ENCODE results near the gene PRDM10. TPM values are rescaled to one million over a fixed set of nuclear protein-coding genes. Genes with fewer than 3 reads are reported as not detected.
"Not testable (repeated sequence)": the region's sequence is repeated elsewhere in the genome, so short reads cannot be mapped to it uniquely, and the experiment has no call there.

The PRDM10 gene, protein sequence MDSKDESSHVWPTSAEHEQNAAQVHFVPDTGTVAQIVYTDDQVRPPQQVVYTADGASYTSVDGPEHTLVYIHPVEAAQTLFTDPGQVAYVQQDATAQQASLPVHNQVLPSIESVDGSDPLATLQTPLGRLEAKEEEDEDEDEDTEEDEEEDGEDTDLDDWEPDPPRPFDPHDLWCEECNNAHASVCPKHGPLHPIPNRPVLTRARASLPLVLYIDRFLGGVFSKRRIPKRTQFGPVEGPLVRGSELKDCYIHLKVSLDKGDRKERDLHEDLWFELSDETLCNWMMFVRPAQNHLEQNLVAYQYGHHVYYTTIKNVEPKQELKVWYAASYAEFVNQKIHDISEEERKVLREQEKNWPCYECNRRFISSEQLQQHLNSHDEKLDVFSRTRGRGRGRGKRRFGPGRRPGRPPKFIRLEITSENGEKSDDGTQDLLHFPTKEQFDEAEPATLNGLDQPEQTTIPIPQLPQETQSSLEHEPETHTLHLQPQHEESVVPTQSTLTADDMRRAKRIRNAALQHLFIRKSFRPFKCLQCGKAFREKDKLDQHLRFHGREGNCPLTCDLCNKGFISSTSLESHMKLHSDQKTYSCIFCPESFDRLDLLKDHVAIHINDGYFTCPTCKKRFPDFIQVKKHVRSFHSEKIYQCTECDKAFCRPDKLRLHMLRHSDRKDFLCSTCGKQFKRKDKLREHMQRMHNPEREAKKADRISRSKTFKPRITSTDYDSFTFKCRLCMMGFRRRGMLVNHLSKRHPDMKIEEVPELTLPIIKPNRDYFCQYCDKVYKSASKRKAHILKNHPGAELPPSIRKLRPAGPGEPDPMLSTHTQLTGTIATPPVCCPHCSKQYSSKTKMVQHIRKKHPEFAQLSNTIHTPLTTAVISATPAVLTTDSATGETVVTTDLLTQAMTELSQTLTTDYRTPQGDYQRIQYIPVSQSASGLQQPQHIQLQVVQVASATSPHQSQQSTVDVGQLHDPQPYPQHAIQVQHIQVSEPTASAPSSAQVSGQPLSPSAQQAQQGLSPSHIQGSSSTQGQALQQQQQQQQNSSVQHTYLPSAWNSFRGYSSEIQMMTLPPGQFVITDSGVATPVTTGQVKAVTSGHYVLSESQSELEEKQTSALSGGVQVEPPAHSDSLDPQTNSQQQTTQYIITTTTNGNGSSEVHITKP
- 10.0 TPM for total RNA-seq

GRCh38 chr11:130002352-130002845 is at the start of gene PRDM10:
Gene PRDM10 (minus strand): TSS chr11:130002835. CDS start chr11:129960964, 41,871 bp downstream.
- peak; percentile 80 for ATAC-seq

- ATAC-seq: no peak
Measured at GRCh38 chr11:130051082-130051481, 48.4 kb upstream of the PRDM10 start.

GRCh38 chr11:130050257-130050656 is 47.6 kb upstream of the PRDM10 start:
- no peak for ATAC-seq

DNA sequence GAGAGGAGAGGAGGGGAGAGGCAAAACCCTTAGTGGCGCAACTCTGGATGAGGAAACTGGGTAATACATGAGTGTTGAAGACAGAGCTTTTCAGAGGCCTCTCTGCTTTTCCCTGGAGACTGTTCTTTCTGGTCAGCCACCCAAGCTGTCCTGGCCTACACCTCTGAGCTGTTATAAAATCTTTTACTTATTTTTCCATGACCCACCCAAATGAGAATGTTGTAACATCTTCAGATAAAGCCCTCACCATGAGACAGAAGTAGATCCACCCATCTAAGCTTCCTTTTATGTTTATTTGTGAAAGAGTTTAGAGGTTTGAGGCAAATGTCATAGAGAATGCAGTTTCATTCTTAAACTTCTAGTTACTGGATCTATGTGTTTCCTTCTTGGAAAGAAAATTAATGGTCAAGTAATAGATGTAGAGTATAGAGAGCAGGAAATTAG is 46.7 kb upstream of the PRDM10 start:
- ATAC-seq: no peak

DNA sequence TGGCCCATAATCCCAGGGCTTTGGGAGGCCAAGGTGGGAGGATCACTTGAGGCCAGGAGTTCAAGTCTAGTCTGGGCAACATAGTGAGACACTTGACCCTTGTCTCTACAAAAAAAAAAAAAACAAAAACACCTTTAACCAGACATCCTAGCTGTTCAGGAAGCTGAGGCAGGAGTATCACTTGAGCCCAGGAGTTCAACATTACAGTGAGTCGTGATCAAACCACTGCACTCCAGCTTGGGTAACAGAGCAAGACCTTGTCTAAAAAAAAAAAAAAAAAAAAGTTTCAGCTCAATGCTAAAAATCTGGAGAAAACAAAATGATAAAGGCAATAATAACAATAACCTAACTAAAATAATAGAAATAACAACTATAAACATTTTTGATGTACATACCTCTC is 44.5 kb upstream of the PRDM10 start:
- no peak for ATAC-seq

- ATAC-seq: no peak
Measured at GRCh38 chr11:130043575-130043974, 40.9 kb upstream of the PRDM10 start.

DNA sequence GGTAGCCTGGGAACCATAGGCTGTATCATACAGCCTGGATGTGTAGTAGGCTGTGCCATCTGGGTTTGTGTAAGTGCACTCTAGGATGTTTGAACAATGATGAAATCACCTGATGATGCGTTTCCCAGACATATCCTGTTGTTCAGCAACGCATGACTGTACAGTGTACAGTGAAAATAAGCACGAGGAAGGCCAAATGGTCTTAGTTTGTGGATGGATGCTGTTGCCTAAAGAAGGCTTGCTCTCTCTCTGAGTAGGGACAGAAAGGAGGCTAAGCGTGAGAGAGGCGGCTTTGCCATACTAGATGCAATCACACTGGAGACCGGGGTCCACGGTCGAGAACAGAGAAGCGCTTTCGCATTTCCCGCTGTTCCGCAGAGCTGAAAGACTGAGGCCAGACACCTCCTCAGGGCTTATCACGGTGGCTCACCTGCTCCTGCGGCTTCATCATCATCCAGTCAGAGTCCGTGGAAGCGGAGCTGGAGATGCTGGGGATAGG is 39.5 kb upstream of the PRDM10 start:
- ATAC-seq: peak; percentile 92

DNA sequence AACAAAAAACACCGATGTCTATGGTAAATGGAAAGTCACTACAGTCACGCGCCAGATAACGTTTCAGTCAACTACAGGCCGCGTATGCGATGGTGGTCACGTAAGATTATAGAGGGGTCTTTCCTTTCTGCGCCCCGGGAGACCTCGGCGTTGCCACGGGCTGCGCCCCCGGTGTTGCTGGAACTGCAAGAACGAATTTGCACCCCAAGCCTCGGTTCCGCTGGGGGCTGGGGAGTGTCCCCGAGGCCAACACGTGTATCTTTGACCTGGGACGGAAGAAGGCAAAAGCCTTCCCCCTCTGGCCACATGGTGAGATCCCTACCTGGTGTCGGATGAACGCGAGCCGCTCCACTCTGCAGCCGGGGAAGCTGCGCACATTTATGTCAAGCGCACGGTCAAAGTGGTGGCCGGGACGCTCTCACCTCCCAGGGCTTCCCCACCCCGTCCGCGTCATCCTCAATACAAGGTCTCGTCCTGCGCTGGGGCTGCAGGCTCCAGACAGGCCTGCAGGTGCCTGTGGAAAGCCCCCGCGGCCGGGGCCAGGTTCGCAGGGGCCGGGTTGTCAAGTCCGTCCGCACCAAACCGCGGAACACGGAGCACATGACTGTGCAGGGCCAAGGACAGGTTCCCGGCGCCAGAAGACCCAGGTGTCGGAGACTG is 37.8 kb upstream of the PRDM10 start:
- no peak for ATAC-seq

GRCh38 chr11:130037881-130038585 is 35.4 kb upstream of the PRDM10 start:
- ATAC-seq: peak; percentile 29

DNA sequence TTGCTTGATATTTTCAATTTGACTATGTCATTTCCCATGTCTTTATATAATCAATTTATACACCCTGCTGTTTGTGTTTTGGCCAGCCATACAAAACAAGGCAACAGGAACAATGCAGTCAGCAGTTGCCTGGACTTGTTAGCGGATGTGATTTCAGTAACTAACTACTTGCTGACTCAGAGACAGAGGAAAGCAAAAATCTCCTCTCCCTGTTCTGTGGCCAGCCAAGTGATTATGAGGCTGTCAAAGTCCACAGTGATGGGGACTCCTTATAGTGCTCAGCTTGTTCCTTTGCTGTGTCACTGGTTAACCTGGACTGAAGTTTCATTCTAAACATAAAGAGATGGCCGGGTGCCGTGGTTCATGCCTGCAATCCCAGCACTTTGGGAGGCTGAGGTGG is 34.4 kb upstream of the PRDM10 start:
- ATAC-seq: peak; percentile 92

GRCh38 chr11:130034236-130034635 is 31.6 kb upstream of the PRDM10 start:
- ATAC-seq: no peak

DNA sequence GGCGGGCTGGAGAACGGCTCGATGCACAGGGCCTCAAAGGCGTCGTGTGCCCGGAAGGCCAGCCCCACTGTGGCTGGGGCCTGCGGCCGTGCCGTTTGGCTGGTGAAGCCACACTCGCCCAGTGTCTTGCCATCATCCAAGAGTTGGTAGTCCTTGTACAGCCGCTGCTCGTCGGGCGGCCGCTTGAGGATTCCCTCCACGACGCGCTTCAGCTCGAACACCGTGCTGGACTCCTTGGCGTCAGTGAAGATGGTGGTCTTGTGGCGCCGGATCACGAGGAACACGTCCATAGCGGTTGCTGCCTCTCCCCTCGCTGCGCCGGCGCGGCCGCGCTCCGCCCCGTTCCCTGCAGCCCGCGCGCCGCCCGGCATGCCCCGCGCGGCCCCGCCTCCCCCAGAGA is 30.3 kb upstream of the PRDM10 start:
- ATAC-seq: no peak

DNA sequence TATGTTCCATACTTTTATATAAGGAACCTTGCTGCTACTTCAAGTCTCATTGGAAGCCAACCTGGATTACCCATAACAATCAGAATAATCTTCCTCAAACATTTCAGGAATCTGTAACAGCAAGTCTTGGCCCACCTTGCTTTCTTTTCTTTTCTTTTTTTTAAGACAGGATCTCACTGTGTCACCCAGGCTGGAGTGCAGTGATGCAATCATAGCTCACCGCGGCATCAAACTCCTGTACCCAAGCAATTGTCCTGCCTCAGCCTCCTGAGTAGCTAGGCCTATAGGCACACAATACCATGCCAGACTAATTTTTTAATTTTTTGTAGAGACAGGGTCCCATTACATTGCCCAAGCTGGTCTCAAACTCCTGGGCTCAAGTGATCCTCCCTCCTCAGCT is 29.3 kb upstream of the PRDM10 start:
- peak; percentile 46 for ATAC-seq

DNA sequence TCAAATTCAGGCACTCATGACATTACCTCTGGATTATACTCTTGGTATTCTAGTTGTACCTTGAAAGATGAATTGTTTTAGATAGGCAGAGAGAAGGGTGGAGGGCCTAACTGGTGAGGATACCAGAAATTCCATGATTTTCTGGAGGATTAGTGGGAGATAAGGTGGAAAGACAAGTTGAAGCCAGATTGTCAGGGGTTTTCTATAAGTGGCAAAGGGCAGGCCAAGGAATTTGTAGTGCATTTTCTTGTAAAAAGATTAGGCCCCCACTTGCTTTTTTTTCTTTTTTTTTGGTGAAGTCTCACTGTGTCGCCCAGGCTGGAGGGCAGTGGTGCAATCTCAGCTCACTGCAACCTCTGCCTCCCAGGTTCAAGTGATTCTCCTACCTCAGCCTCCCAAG is 28.4 kb upstream of the PRDM10 start:
- no peak for ATAC-seq

GRCh38 chr11:130029137-130029536 is 26.5 kb upstream of the PRDM10 start:
- ATAC-seq: no peak

- no peak for ATAC-seq
Measured at GRCh38 chr11:130025371-130025770, 22.7 kb upstream of the PRDM10 start.

- ATAC-seq: no peak
Measured at GRCh38 chr11:130024361-130024760, 21.7 kb upstream of the PRDM10 start.

- peak; percentile 60 for ATAC-seq
Measured at GRCh38 chr11:130023204-130023603, 20.6 kb upstream of the PRDM10 start.

- peak; percentile 52 for ATAC-seq
Measured at GRCh38 chr11:130022799-130023198, 20.2 kb upstream of the PRDM10 start.

DNA sequence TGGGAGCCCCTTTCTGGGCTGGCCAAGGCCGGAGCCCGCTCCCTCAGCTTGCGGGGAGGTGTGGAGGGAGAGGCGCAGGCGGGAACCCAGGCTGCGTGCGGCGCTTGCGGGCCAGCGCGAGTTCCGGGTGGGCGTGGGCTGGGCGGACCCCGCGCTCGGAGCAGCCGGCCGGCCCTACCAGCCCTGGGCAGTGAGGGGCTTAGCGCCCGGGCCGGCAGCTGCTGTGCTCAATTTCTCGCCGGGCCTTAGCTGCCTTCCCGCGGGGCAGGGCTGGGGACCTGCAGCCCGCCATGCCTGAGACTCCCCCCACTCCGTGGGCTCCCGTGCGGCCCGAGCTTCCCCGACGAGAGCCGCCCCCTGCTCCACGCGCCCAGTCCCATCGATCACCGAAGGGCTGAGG is 19.0 kb upstream of the PRDM10 start:
- ATAC-seq: not testable (repeated sequence)

DNA sequence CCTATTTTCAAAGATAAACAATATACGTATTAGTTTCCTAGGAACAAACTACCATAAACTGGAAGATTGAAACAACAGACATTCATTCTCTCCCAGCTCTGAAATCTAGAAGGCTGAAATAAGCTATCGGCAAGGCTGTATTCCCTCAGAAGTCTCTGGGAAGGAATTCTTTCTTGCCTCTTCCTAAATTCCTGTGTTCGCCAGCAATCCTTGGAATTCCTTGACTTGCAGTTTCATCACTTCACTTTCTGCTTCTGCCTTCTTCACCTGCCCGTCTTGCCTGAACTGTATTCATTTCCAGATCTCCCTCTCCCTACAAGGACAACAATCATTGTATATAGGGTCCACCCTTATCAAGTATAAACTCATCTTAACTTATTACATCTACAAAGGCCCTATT is 17.7 kb upstream of the PRDM10 start:
- no peak for ATAC-seq

Measured in esophagus mucosa (tissue), 1 donor.